Activated CD8-positive, alpha-beta T cell treated with anti-CD3 and anti-CD28 coated beads, Interleukin-2, amount 10 ng/mL, durations not matched to agents 7 days and 5 days (primary cell): ENCODE results near the gene PPP5C. TPM values are rescaled to one million over a fixed set of nuclear protein-coding genes. Genes with fewer than 3 reads are reported as not detected.
"Not testable (repeated sequence)": the region's sequence is repeated elsewhere in the genome, so short reads cannot be mapped to it uniquely, and the experiment has no call there.

Source experiments
- ATAC-seq: fragments of 150-1000 bp; cut with Tn5 transposase; one replicate; pipeline ENCODE4 v1.10.0; 2021; ENCODE audit warnings: moderate library complexity
- CTCF ChIA-PET: fragments of 350-600 bp; sonication (Branson Sonifier 250); formaldehyde crosslinking; loops from one replicate; lab custom pipeline; 2021; ENCODE audit warnings: antibody characterized with exemption; lab: Charles Lee
- POLR2A ChIA-PET: fragments of 350-600 bp; sonication (Branson Sonifier 250); formaldehyde crosslinking; loops from one replicate; lab custom pipeline; 2021; ENCODE audit warnings: antibody characterized with exemption; lab: Charles Lee
- DNase-seq: peaks from one replicate; pipeline ENCODE4 v3.0.0-alpha.2; 2020
- H3K27ac Mint-ChIP-seq: one replicate; pipeline ENCODE4 v1.8.0; 2021; ENCODE audit warnings: mild to moderate bottlenecking, mixed read lengths
- H3K27me3 Mint-ChIP-seq: one replicate; pipeline ENCODE4 v1.8.0; 2021; ENCODE audit warnings: low read depth, mixed read lengths
- H3K36me3 Mint-ChIP-seq: one replicate; pipeline ENCODE4 v1.8.0; 2021; ENCODE audit warnings: low read depth, mixed read lengths
- H3K4me1 Mint-ChIP-seq: one replicate; pipeline ENCODE4 v1.8.0; 2021; ENCODE audit warnings: low read depth, mixed read lengths
- H3K4me3 Mint-ChIP-seq: one replicate; pipeline ENCODE4 v1.8.0; 2021; ENCODE audit warnings: mild to moderate bottlenecking, mixed read lengths
- H3K9me3 Mint-ChIP-seq: one replicate; pipeline ENCODE4 v1.8.0; 2022; ENCODE audit warnings: mixed read lengths; ENCODE audit not compliant: insufficient read depth
- total RNA-seq, 2 experiments: library from RNA; stranded (reverse); gene quantifications; one replicate each; pipeline ENCODE4 v1.2.3, GENCODE V29; 2021

PPP5C gene
- total RNA-seq, 2 experiments from 2014 or later, result 118 to 126 TPM

DNA sequence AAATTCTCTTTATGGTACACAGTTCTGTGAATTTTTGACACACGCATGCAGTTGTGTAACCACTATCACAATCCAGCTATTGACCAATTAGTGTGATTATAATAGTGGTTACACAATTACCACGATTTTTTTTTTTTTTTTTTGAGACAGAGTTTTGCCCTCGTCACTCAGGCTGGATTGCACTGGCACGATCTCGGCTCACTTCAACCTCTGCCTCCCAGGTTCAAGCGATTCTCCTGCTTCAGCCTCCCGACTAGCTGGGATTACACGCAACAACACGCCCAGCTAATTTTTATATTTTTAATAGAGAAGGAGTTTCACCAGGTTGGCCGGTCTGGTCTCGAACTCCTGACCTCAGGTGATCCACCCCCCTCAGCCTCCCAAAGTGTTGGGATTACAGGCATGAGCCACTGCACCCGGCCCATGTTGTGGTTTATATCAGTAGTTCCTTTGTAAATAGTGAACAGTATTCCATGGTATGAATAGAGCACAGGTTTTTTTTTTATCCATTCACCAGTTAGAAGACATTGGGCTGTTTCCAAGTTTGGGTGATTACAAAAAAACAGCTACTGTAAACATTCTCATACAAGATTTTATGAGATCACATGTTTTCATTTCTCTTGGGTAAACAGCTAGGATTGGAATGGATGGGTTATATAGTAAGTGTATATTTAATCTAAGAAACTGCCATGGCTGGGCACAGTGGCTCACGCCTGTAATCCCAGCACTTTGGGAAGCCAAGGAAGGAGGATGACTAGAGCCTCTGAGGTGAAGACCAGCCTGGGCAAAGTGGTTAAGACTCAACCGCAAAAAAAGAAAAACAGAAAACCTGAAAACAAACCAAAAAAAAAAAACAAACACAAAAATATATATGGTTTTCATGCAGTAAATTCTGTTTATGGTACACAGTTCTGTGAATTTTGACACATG, 33.1 kb upstream of the PPP5C start:
- H3K27ac Mint-ChIP-seq, H3K9me3 Mint-ChIP-seq, ATAC-seq, H3K4me1 Mint-ChIP-seq, H3K4me3 Mint-ChIP-seq, POLR2A ChIA-PET, CTCF ChIA-PET, H3K27me3 Mint-ChIP-seq, H3K36me3 Mint-ChIP-seq, DNase-seq: not testable (repeated sequence)

DNA sequence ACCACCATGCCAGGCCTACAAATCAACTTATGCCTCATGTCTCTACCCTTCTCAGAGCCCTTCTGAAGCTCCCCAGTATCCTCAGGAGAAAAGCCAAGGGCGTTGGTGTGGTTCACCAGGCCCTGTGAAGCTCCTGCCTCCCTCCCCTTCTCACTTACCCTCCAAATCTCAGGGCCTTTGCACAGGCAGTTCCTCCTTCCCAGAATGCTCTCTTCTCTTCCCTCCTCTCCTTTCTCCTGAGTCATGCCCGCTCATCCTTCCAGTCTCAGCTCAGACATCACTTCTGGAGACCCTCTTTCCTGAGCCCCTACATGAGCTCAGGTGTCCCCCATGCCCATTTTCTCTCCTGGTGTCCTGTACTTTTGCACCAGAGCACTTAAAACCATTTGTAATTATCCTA, 29.5 kb upstream of the PPP5C start:
- ChIA-PET CTCF (no interaction called here), POLR2A (no interaction called here)
- Mint-ChIP-seq H3K9me3 (no peaks in the 10 kb centered on the region), H3K4me3 (no peak overlapping the region), H3K27ac (no peak overlapping the region), H3K4me1 (no peaks in the 10 kb centered on the region), H3K36me3 (no peaks in the 10 kb centered on the region), H3K27me3 (no peaks in the 10 kb centered on the region)
- DNase-seq (no peak), ATAC-seq (no peak)

DNA sequence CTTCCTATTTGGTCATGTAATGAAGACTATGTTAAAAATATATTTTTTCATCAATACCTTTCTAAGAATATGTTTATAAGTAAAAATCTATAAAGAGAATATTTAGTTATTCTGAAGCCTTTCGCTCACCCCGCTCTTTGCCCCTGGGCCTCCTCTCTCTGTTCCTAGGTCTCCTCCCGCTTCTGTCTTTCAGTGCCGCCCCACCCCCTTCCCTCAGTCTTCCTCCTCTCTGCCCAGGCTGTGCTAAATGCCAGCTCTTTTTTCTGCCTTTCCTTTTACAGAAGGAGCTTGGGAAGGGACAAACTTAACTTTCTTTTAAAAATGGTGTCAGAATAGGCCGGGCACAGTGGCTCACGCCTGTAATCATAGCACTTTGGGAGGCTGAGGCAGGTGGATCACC, 27.3 kb upstream of the PPP5C start:
- ChIA-PET CTCF (no interaction called here), POLR2A (no interaction called here)
- Mint-ChIP-seq H3K4me1 (no peaks in the 10 kb centered on the region), H3K36me3 (no peaks in the 10 kb centered on the region), H3K27ac (no peak overlapping the region), H3K4me3 (no peak overlapping the region), H3K9me3 (no peaks in the 10 kb centered on the region), H3K27me3 (no peaks in the 10 kb centered on the region)
- DNase-seq (no peak), ATAC-seq (no peak)

DNA sequence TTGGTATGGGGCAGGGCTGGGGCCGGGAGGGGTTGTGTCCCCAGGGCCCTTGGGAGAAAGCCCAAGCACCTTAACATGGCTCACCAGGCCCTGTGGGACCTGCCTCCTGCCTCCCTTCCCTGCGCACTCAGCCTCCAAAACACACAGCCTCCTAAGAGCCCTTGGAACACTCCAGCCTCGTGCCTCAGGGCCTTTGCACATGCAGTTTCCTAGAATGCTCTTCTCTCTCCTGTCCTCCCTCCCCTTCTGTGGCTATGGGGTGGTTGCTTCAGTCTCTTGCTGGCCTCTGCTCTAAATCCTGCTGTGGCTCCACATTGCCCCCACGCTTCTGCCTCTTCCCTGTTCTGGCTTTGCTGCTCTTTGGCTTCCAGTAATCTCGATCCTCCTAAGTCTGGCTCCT, 26.3 kb upstream of the PPP5C start:
- no peaks in the 10 kb centered on the region for H3K4me1 Mint-ChIP-seq
- H3K36me3 Mint-ChIP-seq, result no peaks in the 10 kb centered on the region
- ATAC-seq (no peak), DNase-seq (no peak)
- H3K27me3 Mint-ChIP-seq, result no peaks in the 10 kb centered on the region
- no peak overlapping the region for H3K4me3 Mint-ChIP-seq
- no peaks in the 10 kb centered on the region for H3K9me3 Mint-ChIP-seq
- POLR2A ChIA-PET, result no interaction called here
- no peak overlapping the region for H3K27ac Mint-ChIP-seq
- CTCF ChIA-PET, result no interaction called here

DNA sequence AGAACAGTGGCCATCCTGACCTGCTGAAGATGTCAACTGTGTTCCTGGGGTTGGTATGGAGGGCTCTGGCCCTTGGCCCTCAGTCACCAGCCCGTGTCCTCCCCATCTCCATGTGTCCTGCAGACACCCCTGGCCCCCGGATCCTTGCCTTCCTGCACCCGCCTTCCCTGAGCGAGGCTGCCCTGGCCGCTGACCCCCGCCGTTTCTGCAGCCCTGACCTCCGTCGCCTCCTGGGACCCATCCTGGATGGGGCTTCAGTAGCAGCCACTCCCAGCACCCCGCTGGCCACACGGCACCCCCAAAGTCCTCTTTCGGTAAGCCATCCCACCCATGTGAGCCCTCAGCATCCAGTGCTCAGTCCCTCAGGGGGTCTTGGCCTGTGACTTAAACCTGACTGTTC, 25.2 kb upstream of the PPP5C start:
- ATAC-seq (no peak), DNase-seq (no peak)
- no peaks in the 10 kb centered on the region for H3K36me3 Mint-ChIP-seq
- ChIA-PET POLR2A (no interaction called here), CTCF (no interaction called here)
- H3K9me3 Mint-ChIP-seq, result peaks cover 6% of the 10 kb centered on the region
- H3K27ac Mint-ChIP-seq, result no peak overlapping the region
- no peaks in the 10 kb centered on the region for H3K4me1 Mint-ChIP-seq
- H3K27me3 Mint-ChIP-seq, result no peaks in the 10 kb centered on the region
- H3K4me3 Mint-ChIP-seq, result no peak overlapping the region

DNA sequence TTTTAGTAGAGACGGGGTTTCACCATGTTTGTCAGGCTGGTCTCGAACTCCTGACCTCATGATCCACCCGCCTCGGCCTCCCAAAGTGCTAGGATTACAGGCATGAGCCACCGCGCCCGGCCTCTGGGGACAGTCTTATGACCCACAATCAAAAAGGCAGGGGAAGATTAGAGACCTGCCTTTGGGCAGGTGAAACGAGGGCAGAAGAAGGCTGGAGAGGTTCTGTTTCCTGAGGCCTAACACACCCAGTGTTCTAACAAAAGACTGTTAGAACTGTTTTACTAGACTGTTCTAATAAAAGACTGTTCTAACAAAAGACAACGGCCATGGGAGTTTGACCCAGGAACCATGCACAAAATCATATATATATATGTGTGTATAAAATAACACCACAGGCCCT, 23.7 kb upstream of the PPP5C start:
- DNase-seq, H3K36me3 Mint-ChIP-seq, CTCF ChIA-PET, H3K4me1 Mint-ChIP-seq, H3K27ac Mint-ChIP-seq, H3K27me3 Mint-ChIP-seq, H3K4me3 Mint-ChIP-seq, POLR2A ChIA-PET, H3K9me3 Mint-ChIP-seq, ATAC-seq: not testable (repeated sequence)

DNA sequence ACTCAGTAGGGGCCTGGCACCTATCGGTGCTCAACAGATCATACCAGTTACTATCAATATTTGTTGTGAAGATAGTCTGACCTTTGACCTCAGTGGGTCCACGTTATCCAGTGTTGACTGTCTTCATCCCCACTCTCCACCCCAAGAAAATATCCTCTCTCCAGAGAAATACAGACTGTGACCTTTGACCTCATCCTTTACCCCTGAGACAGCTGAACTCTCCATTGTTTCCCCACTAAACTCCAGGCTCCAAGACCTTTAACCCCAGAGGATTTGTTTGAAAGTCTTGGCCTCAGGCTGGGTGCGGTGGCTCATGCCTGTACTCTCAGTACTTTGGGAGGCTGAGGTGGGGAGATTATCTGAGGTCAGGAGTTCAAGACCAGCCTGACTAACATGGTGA, 22.6 kb upstream of the PPP5C start:
- ATAC-seq (no peak), DNase-seq (no peak)
- Mint-ChIP-seq H3K27ac (no peak overlapping the region), H3K27me3 (no peaks in the 10 kb centered on the region), H3K9me3 (peaks cover 6% of the 10 kb centered on the region), H3K4me3 (no peak overlapping the region), H3K4me1 (no peaks in the 10 kb centered on the region), H3K36me3 (peaks cover 2% of the 10 kb centered on the region)
- POLR2A ChIA-PET, result interaction anchor here (0.6 kb wide), 1 partner anchor 30 kb away, joined by 3 read pairs; no protein-coding TSS in a partner anchor
- CTCF ChIA-PET, result no interaction called here

DNA sequence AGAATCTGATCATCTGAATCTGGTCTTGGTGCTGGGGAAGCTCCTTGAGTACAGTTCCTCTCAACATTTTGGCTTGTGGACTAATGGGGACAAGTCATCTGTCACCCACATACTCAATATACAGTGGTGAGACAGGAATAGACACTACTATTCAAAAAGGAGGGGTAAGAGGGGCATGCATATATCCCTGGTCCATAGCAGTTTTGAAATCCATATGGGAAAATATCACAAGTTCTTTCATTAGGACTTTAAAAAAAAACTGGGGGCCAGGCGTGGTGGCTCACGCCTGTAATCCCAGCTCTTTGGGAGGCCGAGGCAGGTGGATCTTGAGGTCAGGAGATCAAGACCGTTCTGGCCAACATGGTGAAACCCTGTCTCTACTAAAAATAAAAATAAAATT, 20.3 kb upstream of the PPP5C start:
- ChIA-PET POLR2A (no interaction called here), CTCF (no interaction called here)
- Mint-ChIP-seq H3K27ac (no peak overlapping the region), H3K36me3 (peaks cover 2% of the 10 kb centered on the region), H3K4me3 (no peak overlapping the region), H3K4me1 (no peaks in the 10 kb centered on the region), H3K9me3 (peaks cover 6% of the 10 kb centered on the region), H3K27me3 (no peaks in the 10 kb centered on the region)
- no peak for DNase-seq
- ATAC-seq, result no peak

DNA sequence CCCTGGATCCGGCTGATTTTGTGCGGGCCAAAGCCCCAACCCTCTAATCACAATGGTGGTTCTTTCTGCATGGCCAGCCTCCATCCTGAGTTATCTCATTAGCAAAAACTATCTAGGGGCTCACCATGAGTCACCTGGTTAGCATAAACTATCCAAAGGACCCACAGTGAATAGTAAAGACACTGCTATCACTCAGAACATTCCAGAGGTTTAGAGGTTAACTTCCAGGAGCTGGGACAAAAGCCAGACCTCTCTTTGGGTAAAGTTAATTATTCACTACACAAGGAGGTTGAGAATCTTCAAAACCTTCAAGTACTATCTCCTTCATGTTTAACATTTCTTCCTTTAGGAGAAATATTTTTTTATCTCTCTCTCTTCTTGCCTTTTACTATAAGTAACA, 18.8 kb upstream of the PPP5C start:
- Mint-ChIP-seq H3K4me1 (no peaks in the 10 kb centered on the region), H3K4me3 (no peak overlapping the region), H3K9me3 (peaks cover 6% of the 10 kb centered on the region), H3K36me3 (peaks cover 2% of the 10 kb centered on the region), H3K27ac (no peak overlapping the region), H3K27me3 (no peaks in the 10 kb centered on the region)
- ATAC-seq (no peak), DNase-seq (no peak)
- ChIA-PET POLR2A (no interaction called here), CTCF (no interaction called here)

DNA sequence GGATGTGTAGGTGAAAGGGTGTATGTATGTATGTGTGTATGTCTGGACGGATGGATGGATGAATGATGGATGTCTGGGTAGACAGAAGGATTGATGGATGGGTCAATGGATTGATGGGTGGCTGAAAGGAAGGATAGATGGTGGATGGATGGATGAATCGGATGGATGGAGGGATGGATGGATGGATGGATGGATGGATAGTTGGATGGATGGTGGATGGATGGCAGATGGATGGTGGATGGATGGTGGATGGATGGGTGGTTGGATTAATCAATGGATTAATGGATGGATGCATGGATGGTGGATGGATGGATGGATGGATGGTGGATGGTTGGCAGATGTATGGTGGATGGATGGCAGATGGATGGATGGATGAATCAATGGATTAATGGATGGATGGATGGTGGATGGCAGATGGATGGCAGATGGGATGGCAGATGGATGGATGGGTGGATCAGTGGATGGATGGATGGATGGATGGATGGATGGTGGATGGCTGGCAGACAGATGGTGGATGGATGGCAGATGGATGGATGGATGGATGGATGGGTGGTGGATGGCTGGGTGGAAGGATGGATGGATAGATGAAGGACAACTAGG, 16.5 kb upstream of the PPP5C start:
- CTCF ChIA-PET, result no interaction called here

DNA sequence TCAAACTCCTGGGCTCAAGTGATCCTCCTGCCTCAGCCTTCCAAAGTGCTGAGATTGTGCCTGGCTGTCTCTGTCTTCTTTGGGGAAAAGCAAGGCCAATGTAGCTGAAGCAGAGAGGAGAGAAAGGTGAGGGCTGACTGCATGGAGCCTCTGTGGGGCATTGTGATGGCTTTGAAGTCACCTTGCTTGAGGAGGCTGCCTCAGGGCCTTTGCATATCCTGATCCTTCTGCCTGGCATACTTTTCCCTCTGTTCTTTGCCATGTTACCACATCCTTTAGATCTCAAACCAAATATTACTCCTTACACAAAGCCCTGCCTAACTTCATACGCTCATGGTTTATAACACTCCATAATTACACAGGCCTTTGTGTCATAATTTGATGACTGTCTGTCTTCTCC, 9.4 kb upstream of the PPP5C start:
- peaks cover 5% of the 10 kb centered on the region for H3K27me3 Mint-ChIP-seq
- ChIA-PET CTCF (interaction anchor here (0.9 kb wide), 1 partner anchor 9 kb away, joined by 3 read pairs; the partner anchor contains the start of gene PPP5C), POLR2A (no interaction called here)
- no peaks in the 10 kb centered on the region for H3K36me3 Mint-ChIP-seq
- no peaks in the 10 kb centered on the region for H3K9me3 Mint-ChIP-seq
- H3K27ac Mint-ChIP-seq, result no peak overlapping the region
- no peak for DNase-seq
- H3K4me1 Mint-ChIP-seq, result no peaks in the 10 kb centered on the region
- no peak for ATAC-seq
- H3K4me3 Mint-ChIP-seq, result no peak overlapping the region

More for the DNA sequence above, 16.5 kb upstream of the PPP5C start:
- Mint-ChIP-seq H3K4me3 (no peak overlapping the region), H3K9me3 (peaks cover 6% of the 10 kb centered on the region), H3K36me3 (peaks cover 2% of the 10 kb centered on the region), H3K4me1 (no peaks in the 10 kb centered on the region), H3K27me3 (no peaks in the 10 kb centered on the region), H3K27ac (no peak overlapping the region)
- POLR2A ChIA-PET, result no interaction called here
- no peak for ATAC-seq
- no peak for DNase-seq

DNA sequence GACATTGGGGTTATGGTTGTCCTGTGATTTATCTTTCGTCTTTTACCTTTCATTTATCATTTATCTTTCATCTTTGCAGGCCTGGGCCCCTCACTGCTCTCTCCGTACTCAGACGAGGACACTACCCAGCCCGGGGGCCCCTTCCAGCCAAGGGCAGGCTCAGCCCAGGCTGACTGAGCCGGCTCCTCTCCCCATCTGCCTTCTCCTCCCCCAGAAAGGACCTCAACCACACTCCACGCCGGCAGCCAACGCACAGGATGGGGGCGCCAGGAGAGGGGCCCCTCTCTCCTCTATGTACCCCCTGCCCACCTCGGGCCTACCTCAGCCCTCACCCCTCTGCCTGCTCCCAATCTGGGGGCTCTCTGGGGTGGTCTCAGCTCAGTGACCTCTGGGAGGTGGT, 7.4 kb upstream of the PPP5C start:
- Mint-ChIP-seq H3K9me3 (no peaks in the 10 kb centered on the region), H3K4me1 (no peaks in the 10 kb centered on the region), H3K27me3 (peaks cover 18% of the 10 kb centered on the region), H3K36me3 (no peaks in the 10 kb centered on the region), H3K4me3 (no peak overlapping the region), H3K27ac (no peak overlapping the region)
- POLR2A ChIA-PET, result no interaction called here
- ATAC-seq (no peak), DNase-seq (no peak)
- CTCF ChIA-PET, result no interaction called here
